ENCODE data around the gene C6orf89. TPM values are rescaled to one million over a fixed set of nuclear protein-coding genes. Genes with fewer than 3 reads are reported as not detected.

Gene C6orf89
- total RNA-seq, 1 experiment from 2014 or later: 32.9 TPM

GRCh38 chr6:36976007-36976264 lies 90.2 kb downstream of the C6orf89 start (continued):
- TF ChIP-seq SIN3A (IDR thresholded peaks at IDR 0.05; ENCODE audit: low read depth): no peak

GRCh38 chr6:36976509-36976908 lies 90.8 kb downstream of the C6orf89 start:
- Histone ChIP-seq H3K79me2 (ENCODE audit: insufficient read depth, low read length) (peaks cover 39% of the 10 kb centered on the region), H2AFZ (ENCODE audit: low read depth, low read length, poor library complexity, severe bottlenecking) (no peak overlapping the region), H3K27me3 (ENCODE audit: insufficient read depth, low read length) (no peaks in the 10 kb centered on the region), H3K4me1 (ENCODE audit: control insufficient read depth in 1 of 2, insufficient read depth in 2 of 2, low read length in 2 of 2) (no peaks in the 10 kb centered on the region; a peak in 1 of 4 replicates), H3K36me3 (ENCODE audit: control insufficient read depth in 1 of 2, insufficient read depth in 2 of 2, low read length in 2 of 2) (peaks cover 55 to 84% of the 10 kb centered on the region in 2 experiments), H4K20me1 (ENCODE audit: insufficient read depth) (no peaks in the 10 kb centered on the region; the same call in 1 of the 2 replicates), H3K9me2 (ENCODE audit: insufficient read depth) (no peaks in the 10 kb centered on the region), H3K27ac (ENCODE audit: low read depth, low read length) (no peak overlapping the region), H3K9ac (ENCODE audit: low read length) (no peak overlapping the region), H3K4me3 (replicated peaks in 1 of 2; ENCODE audit: low read depth in 1 of 2, low read length in 2 of 2) (no peak overlapping the region), H3K9me3 (ENCODE audit: control insufficient read depth in 1 of 2, insufficient read depth in 1 of 2, low read depth in 1 of 2, low read length in 2 of 2) (no peaks in the 10 kb centered on the region), H3K4me2 (ENCODE audit: low read length) (no peak overlapping the region)
- DNase-seq (ENCODE audit: low read depth, low spot score): no peak
- RAD21 ChIA-PET (ENCODE audit: low non-redundant PET in 1 of 2, low total read pairs in 2 of 2, uncharacterized antibody in 2 of 2, unreplicated experiment in 2 of 2): no interaction called here
- CTCF ChIA-PET: no interaction called here
- TF ChIP-seq MAX (IDR thresholded peaks at IDR 0.05) (no peak), JUND (IDR thresholded peaks at IDR 0.05) (no peak), YY1 (IDR thresholded peaks at IDR 0.05; ENCODE audit: extremely low read depth, insufficient replicate concordance, low read depth, low read length) (no peak), TCF7L2 (IDR thresholded peaks at IDR 0.05; ENCODE audit: borderline replicate concordance, extremely low read depth, insufficient read depth, insufficient read length) (no peak), SIN3A (IDR thresholded peaks at IDR 0.05; ENCODE audit: low read depth) (no peak), EZH2phosphoT487 (IDR thresholded peaks at IDR 0.05; ENCODE audit: borderline replicate concordance) (no peak), EGR1 (IDR thresholded peaks at IDR 0.05; ENCODE audit: low read depth) (no peak), ELF1 (IDR thresholded peaks at IDR 0.05; ENCODE audit: borderline replicate concordance, low read depth) (no peak), ZFX (IDR thresholded peaks at IDR 0.05) (no peak), RAD21 (IDR thresholded peaks at IDR 0.05; ENCODE audit: low read depth) (no peak), POLR2AphosphoS5 (IDR thresholded peaks at IDR 0.05; ENCODE audit: low read depth, low read length) (no peak), SP1 (IDR thresholded peaks at IDR 0.05; ENCODE audit: low read depth) (no peak)
- no peak for ATAC-seq
- BruUV-seq (replicated peaks): no TSS peak
- POLR2A ChIA-PET: no interaction called here
- intact Hi-C loops (cut with micrococcal nuclease): no loop called here

All from HCT116 (cell line).